A549 (cell line): ENCODE results near the gene MALAT1. TPM values are rescaled to one million over a fixed set of nuclear protein-coding genes. Genes with fewer than 3 reads are reported as not detected.

ENCODE experiments used
- ATAC-seq, 2 experiments: fragments of 200-7000 bp in 1 of 2; fragments of >200 bp in 1 of 2; cut with Nextera tagmentation in 1 of 2; cut with Tn5 transposase in 1 of 2; 3 replicates each; pipeline versions ENCODE4 v1.8.0 to v1.9.1; 2018 to 2020; ENCODE audit warnings: mild to moderate bottlenecking in 1 of 2, moderate library complexity in 1 of 2
- CTCF ChIA-PET: fragments of 300-600 bp; sonication (Branson Sonifier 250); formaldehyde crosslinking; extraction: SDS; loops from one replicate; lab custom pipeline; 2021; ENCODE audit warnings: antibody characterized with exemption, inconsistent platforms; lab: Yijun Ruan, JAX
- POLR2A ChIA-PET: fragments of 350-600 bp; formaldehyde crosslinking; extraction: SDS; loops from one replicate; lab custom pipeline; 2021; ENCODE audit warnings: antibody characterized with exemption, inconsistent platforms; lab: Yijun Ruan, JAX
- DNase-seq, 2 experiments: peaks; one replicate each; pipeline versions ENCODE4 v3.0.0 to v3.0.0-alpha.2; 2011 to 2016; ENCODE audit warnings: low read depth in 1 of 2, low spot score in 1 of 2
- FAIRE-seq: peaks from 2 replicates; lab custom pipeline; 2011; peaks lifted over from hg19 to GRCh38; lab: Jason Lieb, UNC
- H3K27ac ChIP-seq, 2 experiments: fragments of >200 bp; sonication (Bioruptor Twin); formaldehyde crosslinking; 3 replicates each; pipeline ENCODE4 v1.5.1; 2016 to 2017
- H3K4me1 ChIP-seq: fragments of >200 bp; sonication (Bioruptor Twin); formaldehyde crosslinking; 3 replicates; pipeline ENCODE4 v1.6.1; 2016
- H3K4me2 ChIP-seq: fragments of >200 bp; sonication (Bioruptor Twin); formaldehyde crosslinking; 3 replicates; pipeline ENCODE4 v1.6.1; 2016
- H3K4me3 ChIP-seq: fragments of >200 bp; sonication (Bioruptor Twin); formaldehyde crosslinking; 3 replicates; pipeline ENCODE4 v1.5.1; 2016
- H3K9me3 ChIP-seq: fragments of >200 bp; sonication (Bioruptor Twin); formaldehyde crosslinking; 3 replicates; pipeline ENCODE4 v1.6.1; 2016
- BHLHE40 ChIP-seq: IDR thresholded peaks from 2 replicates; pipeline ENCODE4 v1.6.1; 2012; ENCODE audit warnings: low read depth, low read length, inconsistent platforms
- CBX2 ChIP-seq: fragments of 200-600 bp; sonication (generic); IDR thresholded peaks from 2 replicates; pipeline ENCODE4 v1.6.1; 2016; ENCODE audit warnings: low read depth, mild to moderate bottlenecking, borderline replicate concordance
- CHD4 ChIP-seq: fragments of 200-600 bp; sonication (generic); IDR thresholded peaks from 2 replicates; pipeline ENCODE4 v1.6.1; 2016; ENCODE audit warnings: antibody characterized with exemption, mild to moderate bottlenecking, borderline replicate concordance
- HOXB5 ChIP-seq: fragments of 250-450 bp; sonication (Bioruptor Pico); IDR thresholded peaks from 2 replicates; pipeline ENCODE4 v1.5.0; 2020; ENCODE audit warnings: mild to moderate bottlenecking, moderate library complexity
- JUNB ChIP-seq: fragments of >200 bp; sonication (Bioruptor Twin); formaldehyde crosslinking; IDR thresholded peaks from 2 replicates; pipeline ENCODE4 v1.6.1; 2016
- MAFK ChIP-seq: fragments of 450-650 bp; IDR thresholded peaks from 2 replicates; pipeline ENCODE4 v1.6.1; 2014; ENCODE audit not compliant: partially characterized antibody
- MAZ ChIP-seq: fragments of 150-350 bp; IDR thresholded peaks from 2 replicates; pipeline ENCODE4 v1.6.1; 2014; ENCODE audit warnings: antibody characterized with exemption, low read depth, low read length, borderline replicate concordance
- MYC ChIP-seq: IDR thresholded peaks from 2 replicates; pipeline ENCODE4 v1.6.1; 2012; ENCODE audit warnings: mild to moderate bottlenecking, inconsistent platforms, low read length, improper control_type of control experiment, borderline replicate concordance
- NPAS2 ChIP-seq: fragments of 250-450 bp; sonication (Bioruptor Pico); IDR thresholded peaks from 2 replicates; pipeline ENCODE4 v1.8.0; 2022; ENCODE audit warnings: mild to moderate bottlenecking, moderate library complexity, borderline replicate concordance
- NR3C1 ChIP-seq: fragments of >200 bp; sonication (Bioruptor Twin); formaldehyde crosslinking; IDR thresholded peaks from 3 replicates; pipeline ENCODE4 v1.6.1; 2017
- POLR2A ChIP-seq: IDR thresholded peaks from 2 replicates; pipeline ENCODE4 v1.6.1; 2012; ENCODE audit warnings: mild to moderate bottlenecking, low read length
- RARB ChIP-seq: fragments of 250-450 bp; sonication (Bioruptor Pico); IDR thresholded peaks from 2 replicates; pipeline ENCODE4 v1.8.0; 2021; ENCODE audit warnings: mild to moderate bottlenecking, moderate library complexity
- SMC3 ChIP-seq: fragments of >200 bp; sonication (Bioruptor Twin); formaldehyde crosslinking; IDR thresholded peaks from 3 replicates; pipeline ENCODE4 v1.6.1; 2018; ENCODE audit warnings: inconsistent platforms
- SREBF2 ChIP-seq: fragments of 450-650 bp; IDR thresholded peaks from 2 replicates; pipeline ENCODE4 v1.6.1; 2014; ENCODE audit warnings: mild to moderate bottlenecking, moderate library complexity
- TFCP2L1 ChIP-seq: fragments of 250-450 bp; sonication (Bioruptor Pico); IDR thresholded peaks from 2 replicates; pipeline ENCODE4 v1.5.0; 2021; ENCODE audit warnings: mild to moderate bottlenecking
- TP53 ChIP-seq: fragments of 250-450 bp; sonication (Bioruptor Pico); IDR thresholded peaks from 2 replicates; pipeline ENCODE4 v1.5.0; 2021; ENCODE audit warnings: mild to moderate bottlenecking, moderate library complexity
- ZC3H11A ChIP-seq: fragments of 450-650 bp; IDR thresholded peaks from 2 replicates; pipeline ENCODE4 v1.6.1; 2014; ENCODE audit warnings: antibody characterized with exemption, mild to moderate bottlenecking
- ZFP36 ChIP-seq: fragments of 450-650 bp; IDR thresholded peaks from 2 replicates; pipeline ENCODE4 v1.6.1; 2014; ENCODE audit warnings: borderline replicate concordance; ENCODE audit not compliant: partially characterized antibody
- ZNF302 ChIP-seq: fragments of 250-450 bp; sonication (Bioruptor Pico); IDR thresholded peaks from 2 replicates; pipeline ENCODE4 v1.9.0; 2021; ENCODE audit warnings: inconsistent platforms, mild to moderate bottlenecking, moderate library complexity
- WGBS: methylation state at CpG from one replicate; pipeline ENCODE4 v1.1.6; 2017; ENCODE audit errors: missing lambda C conversion rate; 5-methylcytosine and 5-hydroxymethylcytosine counted together
- polyA plus RNA-seq, 4 experiments: library from polyadenylated mRNA; depleted of rRNA in 3 of 4; stranded (reverse); fragments of >200 nt; fragmentation: RNase III in 1 of 4; extraction: RNeasy Plus Mini Kit Qiagen cat#74134 plus additional on column Dnase treatment in 1 of 4; gene quantifications; 2 replicates in 3 of 4; 3 replicates in 1 of 4; pipeline ENCODE4 v1.2.3, GENCODE V29; 2011 to 2017
- TF ChIP-seq, protein P1 (sequence below): fragments of >200 bp; sonication (Bioruptor Twin); formaldehyde crosslinking; IDR thresholded peaks from 2 replicates; pipeline ENCODE4 v1.6.1; 2016
- TF ChIP-seq, protein P2 (sequence below): IDR thresholded peaks from 2 replicates; pipeline ENCODE4 v1.6.1; 2012
- TF ChIP-seq, protein P3 (sequence below): fragments of 250-450 bp; sonication (Bioruptor Pico); IDR thresholded peaks from 2 replicates; pipeline ENCODE4 v1.5.0; 2020; ENCODE audit warnings: low read depth, mild to moderate bottlenecking, moderate library complexity
- TF ChIP-seq, protein P4 (sequence below): fragments of 150-350 bp; IDR thresholded peaks from 2 replicates; pipeline ENCODE4 v1.6.1; 2014; ENCODE audit warnings: low read depth, mild to moderate bottlenecking, low read length
- TF ChIP-seq, protein P5 (sequence below): fragments of 200-600 bp; sonication (generic); IDR thresholded peaks from 2 replicates; pipeline ENCODE4 v1.6.1; 2016; ENCODE audit warnings: antibody characterized with exemption, mild to moderate bottlenecking, moderate library complexity
- TF ChIP-seq, protein P6 (sequence below): IDR thresholded peaks from 2 replicates; pipeline ENCODE4 v1.6.1; 2012; ENCODE audit warnings: low read depth, borderline replicate concordance
- TF ChIP-seq, protein P7 (sequence below): fragments of >200 bp; sonication (Bioruptor Twin); formaldehyde crosslinking; IDR thresholded peaks from 3 replicates; pipeline ENCODE4 v1.6.1; 2016

Gene MALAT1
- polyA plus RNA-seq, 2 of the 4 experiments (the other 2 are of a cell fraction), result 188 to 1,041 TPM

DNA sequence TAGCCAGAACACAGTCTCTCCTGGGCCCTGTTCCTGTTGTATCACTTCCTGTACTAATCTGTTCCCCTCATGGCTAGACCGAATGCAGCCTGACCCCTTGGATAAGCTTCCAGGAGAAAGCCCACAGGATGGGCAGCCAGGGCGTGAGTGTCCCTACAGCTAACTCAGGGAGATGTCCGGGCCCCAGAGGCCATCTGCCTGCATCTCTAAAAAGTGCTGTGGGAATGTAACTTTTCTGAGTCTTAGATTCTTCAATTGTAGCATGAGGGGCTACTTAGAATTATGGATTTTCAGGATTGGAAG is 7.7 kb upstream of the MALAT1 start:
- ATAC-seq (no peak), FAIRE-seq (no peak), DNase-seq (no peak)
- ChIA-PET CTCF (interaction anchor here (0.6 to 30.0 kb wide), 7 partner anchors 8 to 124 kb away, joined by 3 to 947 read pairs (median 5); no protein-coding TSS in a partner anchor), POLR2A (interaction anchor here (1.2 to 26.7 kb wide), 6 partner anchors 12 to 71 kb away, joined by 4 to 1006 read pairs (median 58); partner anchors contain the start of genes MALAT1 and NEAT1)
- Histone ChIP-seq H3K4me1 (peaks cover 94% of the 10 kb centered on the region), H3K9me3 (no peaks in the 10 kb centered on the region), H3K4me2 (peak overlapping the region; percentile 77), H3K27ac (peak overlapping the region; percentile 98 to 100), H3K4me3 (peak overlapping the region; percentile 8; the same call in 1 of the 3 replicates)
- 73% methylated on average over 3 of the region's 3 CpGs for WGBS
- TF ChIP-seq MAZ (no peak), MAFK (no peak)

DNA sequence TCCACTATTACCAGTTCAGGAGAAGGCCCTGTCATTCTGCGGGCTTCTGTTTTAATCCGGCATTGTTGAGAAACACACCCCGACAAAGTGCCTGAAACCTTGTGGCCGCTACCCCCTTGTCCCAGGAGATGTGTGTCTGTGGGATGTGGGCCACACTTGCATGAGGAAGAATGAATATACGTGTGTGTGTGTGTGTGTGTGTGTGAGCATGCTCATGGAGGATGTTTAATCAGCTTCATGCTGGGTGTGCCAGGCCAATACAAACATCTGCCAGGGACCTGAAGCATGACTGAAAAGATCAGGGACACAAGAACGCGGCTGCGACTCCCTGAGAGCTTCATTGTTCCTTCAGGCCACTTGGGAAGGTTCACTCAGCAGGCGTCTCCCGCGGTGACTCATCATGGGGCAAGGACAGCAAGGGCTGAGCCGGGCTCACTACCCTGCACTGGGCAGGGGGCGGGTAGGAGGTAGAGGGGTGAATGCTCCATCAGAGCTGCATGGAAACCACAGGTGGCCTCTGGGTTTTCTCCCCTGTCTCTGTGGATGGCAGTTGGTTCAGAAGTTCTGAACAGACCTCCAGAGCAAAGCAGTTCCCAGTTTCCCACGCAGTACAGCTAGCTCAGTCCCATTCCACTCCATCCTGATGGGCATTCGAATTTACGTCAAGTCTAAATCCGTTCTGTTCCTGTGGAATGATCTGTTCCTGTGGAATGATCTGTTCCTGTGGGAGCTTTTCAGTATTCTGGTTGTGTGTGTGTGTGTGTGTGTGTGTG is 7.0 kb upstream of the MALAT1 start:
- ChIA-PET CTCF (interaction anchor here (0.6 to 30.0 kb wide), 8 partner anchors 8 to 124 kb away, joined by 3 to 947 read pairs (median 4); no protein-coding TSS in a partner anchor), POLR2A (interaction anchor here (1.0 to 26.7 kb wide), 7 partner anchors 11 to 72 kb away, joined by 4 to 1006 read pairs (median 41); partner anchors contain the start of genes MALAT1 and NEAT1)
- DNase-seq, result peak; percentile 49 to 96
- peak; percentile 31 to 50 for ATAC-seq
- FAIRE-seq, result no peak
- H3K9me3 ChIP-seq, result no peaks in the 10 kb centered on the region
- peaks cover 94% of the 10 kb centered on the region for H3K4me1 ChIP-seq
- H3K4me3 ChIP-seq, result peak overlapping the region; percentile 8; the same call in 1 of the 3 replicates
- WGBS, result 2% methylated on average over 17 of the region's 17 CpGs
- peak overlapping the region; percentile 77 for H3K4me2 ChIP-seq
- peak overlapping the region; percentile 98 to 100 for H3K27ac ChIP-seq
- no peak for TF ChIP-seq NR3C1
- TF ChIP-seq, protein P1, sequence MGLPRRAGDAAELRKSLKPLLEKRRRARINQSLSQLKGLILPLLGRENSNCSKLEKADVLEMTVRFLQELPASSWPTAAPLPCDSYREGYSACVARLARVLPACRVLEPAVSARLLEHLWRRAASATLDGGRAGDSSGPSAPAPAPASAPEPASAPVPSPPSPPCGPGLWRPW, result no peak
- TF ChIP-seq POLR2A, result peak; percentile 6; the same call in 1 of the 2 replicates
- TF ChIP-seq SREBF2, result no peak
- no peak for TF ChIP-seq TFCP2L1 (CRISPR knock-in tag)
- TF ChIP-seq, protein P2, sequence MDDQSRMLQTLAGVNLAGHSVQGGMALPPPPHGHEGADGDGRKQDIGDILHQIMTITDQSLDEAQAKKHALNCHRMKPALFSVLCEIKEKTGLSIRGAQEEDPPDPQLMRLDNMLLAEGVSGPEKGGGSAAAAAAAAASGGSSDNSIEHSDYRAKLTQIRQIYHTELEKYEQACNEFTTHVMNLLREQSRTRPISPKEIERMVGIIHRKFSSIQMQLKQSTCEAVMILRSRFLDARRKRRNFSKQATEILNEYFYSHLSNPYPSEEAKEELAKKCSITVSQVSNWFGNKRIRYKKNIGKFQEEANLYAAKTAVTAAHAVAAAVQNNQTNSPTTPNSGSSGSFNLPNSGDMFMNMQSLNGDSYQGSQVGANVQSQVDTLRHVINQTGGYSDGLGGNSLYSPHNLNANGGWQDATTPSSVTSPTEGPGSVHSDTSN, result no peak
- TF ChIP-seq TP53 (CRISPR knock-in tag), result no peak
- TF ChIP-seq MAFK, result peak; percentile 46
- TF ChIP-seq, protein P3, sequence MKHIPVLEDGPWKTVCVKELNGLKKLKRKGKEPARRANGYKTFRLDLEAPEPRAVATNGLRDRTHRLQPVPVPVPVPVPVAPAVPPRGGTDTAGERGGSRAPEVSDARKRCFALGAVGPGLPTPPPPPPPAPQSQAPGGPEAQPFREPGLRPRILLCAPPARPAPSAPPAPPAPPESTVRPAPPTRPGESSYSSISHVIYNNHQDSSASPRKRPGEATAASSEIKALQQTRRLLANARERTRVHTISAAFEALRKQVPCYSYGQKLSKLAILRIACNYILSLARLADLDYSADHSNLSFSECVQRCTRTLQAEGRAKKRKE (CRISPR knock-in tag), result peak; percentile 30; the same call in 1 of the 2 replicates
- TF ChIP-seq NPAS2 (CRISPR knock-in tag), result no peak
- peak; percentile 79 for TF ChIP-seq MYC
- TF ChIP-seq CHD4, result no peak
- TF ChIP-seq ZFP36, result no peak
- TF ChIP-seq ZC3H11A, result no peak
- TF ChIP-seq ZNF302 (CRISPR knock-in tag), result no peak
- TF ChIP-seq, protein P4, sequence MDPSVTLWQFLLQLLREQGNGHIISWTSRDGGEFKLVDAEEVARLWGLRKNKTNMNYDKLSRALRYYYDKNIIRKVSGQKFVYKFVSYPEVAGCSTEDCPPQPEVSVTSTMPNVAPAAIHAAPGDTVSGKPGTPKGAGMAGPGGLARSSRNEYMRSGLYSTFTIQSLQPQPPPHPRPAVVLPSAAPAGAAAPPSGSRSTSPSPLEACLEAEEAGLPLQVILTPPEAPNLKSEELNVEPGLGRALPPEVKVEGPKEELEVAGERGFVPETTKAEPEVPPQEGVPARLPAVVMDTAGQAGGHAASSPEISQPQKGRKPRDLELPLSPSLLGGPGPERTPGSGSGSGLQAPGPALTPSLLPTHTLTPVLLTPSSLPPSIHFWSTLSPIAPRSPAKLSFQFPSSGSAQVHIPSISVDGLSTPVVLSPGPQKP, result no peak
- TF ChIP-seq, protein P5, sequence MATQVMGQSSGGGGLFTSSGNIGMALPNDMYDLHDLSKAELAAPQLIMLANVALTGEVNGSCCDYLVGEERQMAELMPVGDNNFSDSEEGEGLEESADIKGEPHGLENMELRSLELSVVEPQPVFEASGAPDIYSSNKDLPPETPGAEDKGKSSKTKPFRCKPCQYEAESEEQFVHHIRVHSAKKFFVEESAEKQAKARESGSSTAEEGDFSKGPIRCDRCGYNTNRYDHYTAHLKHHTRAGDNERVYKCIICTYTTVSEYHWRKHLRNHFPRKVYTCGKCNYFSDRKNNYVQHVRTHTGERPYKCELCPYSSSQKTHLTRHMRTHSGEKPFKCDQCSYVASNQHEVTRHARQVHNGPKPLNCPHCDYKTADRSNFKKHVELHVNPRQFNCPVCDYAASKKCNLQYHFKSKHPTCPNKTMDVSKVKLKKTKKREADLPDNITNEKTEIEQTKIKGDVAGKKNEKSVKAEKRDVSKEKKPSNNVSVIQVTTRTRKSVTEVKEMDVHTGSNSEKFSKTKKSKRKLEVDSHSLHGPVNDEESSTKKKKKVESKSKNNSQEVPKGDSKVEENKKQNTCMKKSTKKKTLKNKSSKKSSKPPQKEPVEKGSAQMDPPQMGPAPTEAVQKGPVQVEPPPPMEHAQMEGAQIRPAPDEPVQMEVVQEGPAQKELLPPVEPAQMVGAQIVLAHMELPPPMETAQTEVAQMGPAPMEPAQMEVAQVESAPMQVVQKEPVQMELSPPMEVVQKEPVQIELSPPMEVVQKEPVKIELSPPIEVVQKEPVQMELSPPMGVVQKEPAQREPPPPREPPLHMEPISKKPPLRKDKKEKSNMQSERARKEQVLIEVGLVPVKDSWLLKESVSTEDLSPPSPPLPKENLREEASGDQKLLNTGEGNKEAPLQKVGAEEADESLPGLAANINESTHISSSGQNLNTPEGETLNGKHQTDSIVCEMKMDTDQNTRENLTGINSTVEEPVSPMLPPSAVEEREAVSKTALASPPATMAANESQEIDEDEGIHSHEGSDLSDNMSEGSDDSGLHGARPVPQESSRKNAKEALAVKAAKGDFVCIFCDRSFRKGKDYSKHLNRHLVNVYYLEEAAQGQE, result no peak
- 0 out of 2 replicates have a peak, but pooled peaks have one; percentile 30 for TF ChIP-seq HOXB5 (CRISPR knock-in tag)
- no peak for TF ChIP-seq CBX2
- TF ChIP-seq RARB (CRISPR knock-in tag), result no peak
- TF ChIP-seq, protein P6, sequence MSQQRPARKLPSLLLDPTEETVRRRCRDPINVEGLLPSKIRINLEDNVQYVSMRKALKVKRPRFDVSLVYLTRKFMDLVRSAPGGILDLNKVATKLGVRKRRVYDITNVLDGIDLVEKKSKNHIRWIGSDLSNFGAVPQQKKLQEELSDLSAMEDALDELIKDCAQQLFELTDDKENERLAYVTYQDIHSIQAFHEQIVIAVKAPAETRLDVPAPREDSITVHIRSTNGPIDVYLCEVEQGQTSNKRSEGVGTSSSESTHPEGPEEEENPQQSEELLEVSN, result no peak
- TF ChIP-seq, protein P7, sequence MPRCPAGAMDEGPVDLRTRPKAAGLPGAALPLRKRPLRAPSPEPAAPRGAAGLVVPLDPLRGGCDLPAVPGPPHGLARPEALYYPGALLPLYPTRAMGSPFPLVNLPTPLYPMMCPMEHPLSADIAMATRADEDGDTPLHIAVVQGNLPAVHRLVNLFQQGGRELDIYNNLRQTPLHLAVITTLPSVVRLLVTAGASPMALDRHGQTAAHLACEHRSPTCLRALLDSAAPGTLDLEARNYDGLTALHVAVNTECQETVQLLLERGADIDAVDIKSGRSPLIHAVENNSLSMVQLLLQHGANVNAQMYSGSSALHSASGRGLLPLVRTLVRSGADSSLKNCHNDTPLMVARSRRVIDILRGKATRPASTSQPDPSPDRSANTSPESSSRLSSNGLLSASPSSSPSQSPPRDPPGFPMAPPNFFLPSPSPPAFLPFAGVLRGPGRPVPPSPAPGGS, result 0 out of 3 replicates have a peak, but pooled peaks have one; percentile 45
- TF ChIP-seq SMC3, result no peak; the same call in 2 of the 3 replicates
- TF ChIP-seq JUNB, result peak; percentile 60
- TF ChIP-seq BHLHE40, result no peak
